ENCODE measurements around the gene ITPRID1.
"Not testable (repeated sequence)": the region's sequence is repeated elsewhere in the genome, so short reads cannot be mapped to it uniquely, and the experiment has no call there.

ITPRID1 gene

GRCh38 chr7:31517513-31517912, 3.6 kb downstream of the ITPRID1 start:
- no peak for DNase-seq

- no peak for DNase-seq
Observed at GRCh38 chr7:31518766-31519165, 4.9 kb downstream of the ITPRID1 start.

DNA sequence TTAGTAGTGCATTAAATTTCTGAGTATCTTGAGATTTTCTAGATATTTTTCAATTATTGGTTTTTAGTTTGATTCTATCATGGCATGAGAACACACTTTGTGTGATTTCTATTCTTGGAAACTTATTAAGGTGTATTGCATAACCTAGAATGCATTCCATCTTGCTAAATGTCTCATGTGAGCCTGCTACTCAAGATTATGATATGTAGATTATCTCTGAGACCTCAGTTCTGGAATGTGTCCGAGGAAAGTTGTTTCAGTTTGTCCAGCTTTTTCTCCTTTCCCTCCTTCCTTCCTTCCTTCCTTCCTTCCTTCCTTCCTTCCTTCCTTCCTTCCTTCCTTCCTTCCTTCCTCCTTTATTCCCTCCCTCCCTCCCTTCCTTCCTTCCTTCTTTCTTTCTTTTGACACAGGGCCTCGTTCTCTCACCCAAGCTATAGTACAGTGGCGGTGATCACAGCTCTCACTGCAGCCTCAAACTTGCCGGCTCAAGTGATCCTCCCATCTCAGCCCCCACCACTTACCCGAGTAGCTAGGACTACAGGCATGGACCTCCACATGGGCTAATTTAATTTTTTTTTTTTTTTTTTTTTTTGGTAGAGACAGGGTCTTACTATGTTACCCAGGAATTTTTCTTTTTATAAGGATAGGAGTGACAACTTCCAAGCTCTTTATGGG, 7.6 kb downstream of the ITPRID1 start:
- DNase-seq: no peak

DNA sequence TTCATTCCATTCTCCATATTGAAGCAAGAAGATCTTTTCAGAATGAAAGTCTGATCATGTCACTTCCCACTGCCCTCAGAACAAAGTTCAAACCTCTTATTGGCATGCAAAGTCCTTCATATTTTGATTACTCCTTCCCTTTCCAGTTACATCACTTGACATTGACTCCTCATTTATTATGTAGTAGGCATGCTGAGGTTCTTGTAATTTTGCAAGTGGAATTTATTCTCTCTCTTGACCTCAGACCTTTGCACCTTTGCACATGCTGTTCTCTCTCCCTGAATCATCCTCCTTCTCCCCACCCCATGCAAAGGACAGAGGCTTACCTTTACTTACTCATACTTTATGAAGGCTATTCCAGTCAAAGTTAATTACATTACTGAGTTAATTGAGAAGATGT, 13.0 kb downstream of the ITPRID1 start:
- no peak for DNase-seq

DNA sequence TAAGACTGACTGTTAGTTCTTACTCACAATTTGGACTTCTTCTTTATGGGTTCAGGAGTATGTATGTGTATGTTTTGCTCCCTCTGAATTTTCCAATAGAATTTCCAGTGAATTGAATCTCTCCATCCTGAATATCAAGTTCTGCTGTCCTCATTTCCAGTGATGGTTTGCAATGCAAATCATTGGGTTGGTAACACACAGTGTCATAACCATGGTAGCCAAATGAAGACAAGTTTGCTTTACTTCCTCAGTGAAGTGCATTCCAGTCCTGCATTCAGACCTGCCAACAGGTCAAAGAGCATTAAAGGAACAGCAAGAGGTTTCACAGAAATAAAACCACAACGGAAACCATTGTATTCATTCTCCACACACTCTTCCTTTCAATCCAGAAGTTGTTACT, 15.2 kb downstream of the ITPRID1 start:
- no peak for DNase-seq

DNA sequence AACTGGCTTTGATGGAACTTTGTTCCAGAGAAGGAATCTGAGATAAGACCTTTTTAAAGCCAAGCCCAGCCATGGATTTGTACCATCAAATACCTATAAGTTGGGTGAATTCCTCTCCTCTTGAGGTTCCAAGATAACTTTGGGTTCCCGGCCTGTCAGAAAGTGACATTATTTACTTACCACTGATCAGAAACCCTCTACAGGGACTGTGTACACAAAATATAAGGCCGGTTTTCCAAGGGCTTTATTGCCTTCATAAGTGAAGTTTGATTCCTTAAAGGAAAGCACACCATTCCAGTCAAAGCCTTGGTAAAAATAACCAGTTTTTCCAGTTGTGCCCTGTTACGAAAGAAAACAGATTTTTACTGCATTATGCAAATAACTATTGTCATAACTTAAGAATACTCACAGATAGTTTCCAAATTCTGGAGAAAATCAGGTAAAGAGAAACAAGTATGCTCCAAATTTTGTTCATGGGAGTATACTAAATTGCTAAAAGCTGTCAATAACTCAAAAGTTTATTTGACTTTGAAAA, 26.8 kb downstream of the ITPRID1 start:
- not testable (repeated sequence) for DNase-seq

DNA sequence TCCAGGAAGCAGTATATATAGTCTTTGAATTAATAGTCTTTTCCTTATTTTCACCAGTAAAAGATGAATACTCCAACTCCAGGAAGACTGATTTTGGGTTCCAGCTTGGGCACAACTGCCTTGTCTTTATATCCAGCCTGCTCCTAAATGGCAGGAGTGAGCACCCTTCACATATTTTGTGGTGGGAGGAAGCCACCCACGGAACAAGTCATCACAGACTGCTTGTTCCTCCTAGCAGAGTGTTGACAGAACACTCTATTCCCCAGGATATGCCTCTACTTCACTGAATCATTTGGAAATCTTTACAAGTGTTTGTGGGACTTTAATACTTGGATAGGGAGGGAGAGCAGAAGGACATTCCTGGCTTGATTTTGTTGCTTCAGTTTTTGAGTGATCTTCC, 31.7 kb downstream of the ITPRID1 start:
- no peak for DNase-seq

DNA sequence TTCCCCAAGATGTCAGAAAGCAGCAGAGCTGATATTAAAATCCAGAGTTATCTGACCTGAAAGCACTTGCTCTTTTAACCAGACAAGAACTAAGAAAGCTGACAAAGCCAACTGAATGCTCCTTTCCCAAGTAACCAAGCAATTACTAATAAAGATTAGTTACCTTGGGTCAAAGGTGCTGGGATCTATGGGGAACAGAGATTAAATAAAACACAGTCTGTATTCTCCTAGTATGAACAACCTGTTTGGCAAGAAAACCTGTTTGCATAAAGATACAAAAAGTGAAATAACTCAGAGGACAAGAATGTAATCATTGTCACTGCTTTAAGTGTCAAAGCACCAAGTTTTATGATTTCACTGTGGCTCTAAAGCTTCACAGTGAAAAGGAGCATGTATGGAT, 35.7 kb downstream of the ITPRID1 start:
- DNase-seq: no peak

GRCh38 chr7:31550432-31550831, 36.5 kb downstream of the ITPRID1 start:
- no peak for DNase-seq

DNA sequence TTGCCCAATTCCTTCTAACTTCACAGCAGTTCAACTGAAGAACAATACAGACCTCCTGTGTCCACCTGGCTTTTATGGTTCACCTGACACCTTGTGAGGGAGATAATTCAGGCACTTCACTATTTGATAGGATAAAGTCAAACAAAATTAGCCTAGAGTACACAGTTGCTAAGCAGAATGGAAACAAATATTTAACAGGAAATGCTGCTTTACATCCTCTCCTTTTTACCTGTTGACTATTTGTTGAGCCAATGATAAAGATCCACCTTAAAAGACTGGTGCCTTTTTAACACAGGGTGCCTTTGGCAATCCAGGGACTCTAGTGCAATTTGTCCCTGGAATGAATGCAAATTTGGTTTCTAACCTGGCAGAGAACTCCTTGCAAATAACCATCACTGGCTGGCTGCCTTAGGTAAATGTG, 39.8 kb downstream of the ITPRID1 start:
- no peak for DNase-seq

DNA sequence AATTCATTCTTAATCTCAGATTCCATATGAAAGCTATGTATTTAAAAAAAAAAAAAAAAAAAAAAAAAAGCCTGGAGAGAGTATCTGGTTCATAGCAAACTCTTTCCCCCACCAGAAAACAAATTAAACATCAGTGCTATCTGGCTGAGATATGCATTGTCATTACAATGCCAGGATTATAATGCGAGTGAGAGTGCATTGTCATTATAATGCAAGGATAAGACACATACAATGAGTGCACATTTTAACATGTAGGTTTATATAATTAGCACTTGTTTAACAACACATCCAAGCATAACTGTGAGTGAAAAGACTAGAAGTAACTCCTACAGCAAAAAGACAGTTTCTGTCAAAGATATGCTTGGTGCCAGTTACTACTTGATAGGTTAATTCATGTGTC, 48.1 kb downstream of the ITPRID1 start:
- no peak for DNase-seq

DNA sequence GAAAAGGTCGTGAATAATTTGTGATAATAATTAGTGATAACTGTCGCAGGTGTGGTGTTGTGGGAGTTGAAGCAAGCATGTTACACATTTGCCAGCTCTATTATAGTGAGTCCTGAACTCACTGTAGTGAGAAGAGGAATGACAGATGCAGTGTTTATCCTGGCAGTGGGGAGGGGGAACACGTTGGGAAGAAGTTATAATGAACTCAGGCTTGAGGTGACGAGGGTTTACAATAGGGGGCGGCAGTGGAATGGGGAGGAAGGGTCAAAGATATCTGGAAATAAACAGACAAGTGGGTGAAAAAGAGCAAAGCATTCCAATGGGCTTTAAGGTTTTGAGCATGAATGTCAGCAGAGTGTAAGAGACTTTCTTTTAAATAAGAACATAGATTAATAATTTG, 49.6 kb downstream of the ITPRID1 start:
- no peak for DNase-seq

GRCh38 chr7:31563951-31564350, 50.1 kb downstream of the ITPRID1 start:
- DNase-seq: no peak

DNA sequence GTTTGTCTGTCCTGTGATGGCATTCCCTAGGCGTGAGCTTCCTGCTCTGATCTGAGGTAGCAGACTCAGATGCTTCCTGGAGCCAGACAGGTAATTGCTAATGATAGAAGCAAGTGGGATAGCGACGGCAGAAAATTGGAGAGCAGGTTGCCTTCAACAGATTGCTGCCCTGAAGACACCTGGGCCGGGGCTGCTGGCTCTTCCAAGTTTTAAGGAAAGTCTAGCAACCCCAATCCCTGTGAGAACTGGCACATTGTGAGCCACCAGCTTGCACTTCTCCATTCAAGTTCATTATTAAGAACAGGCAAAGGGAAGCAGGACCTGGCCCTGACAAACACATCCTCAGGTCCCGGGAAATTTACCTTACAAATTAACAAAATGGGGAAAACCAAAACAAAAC, 50.8 kb downstream of the ITPRID1 start:
- no peak for DNase-seq

- no peak for DNase-seq
Observed at GRCh38 chr7:31569528-31569927, 55.6 kb downstream of the ITPRID1 start.

DNA sequence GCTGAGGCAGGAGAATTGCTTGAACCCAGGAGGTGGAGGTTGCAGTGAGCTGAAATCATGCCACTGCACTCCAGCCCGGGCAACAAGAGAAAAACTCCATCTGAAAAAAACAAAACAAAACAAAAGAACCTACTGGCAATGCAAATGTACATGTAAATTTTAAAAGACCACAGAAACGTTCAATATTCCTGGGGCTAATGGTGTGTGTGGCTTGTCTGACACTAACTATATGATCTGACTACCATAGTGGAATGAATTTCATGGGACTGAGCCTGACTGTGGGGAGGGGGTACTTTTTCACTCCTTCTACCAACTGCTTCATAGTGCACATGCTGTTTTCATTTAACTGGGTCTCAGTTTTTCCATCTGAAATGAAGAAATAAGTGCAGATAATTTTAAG, 69.6 kb downstream of the ITPRID1 start:
- DNase-seq: no peak

DNA sequence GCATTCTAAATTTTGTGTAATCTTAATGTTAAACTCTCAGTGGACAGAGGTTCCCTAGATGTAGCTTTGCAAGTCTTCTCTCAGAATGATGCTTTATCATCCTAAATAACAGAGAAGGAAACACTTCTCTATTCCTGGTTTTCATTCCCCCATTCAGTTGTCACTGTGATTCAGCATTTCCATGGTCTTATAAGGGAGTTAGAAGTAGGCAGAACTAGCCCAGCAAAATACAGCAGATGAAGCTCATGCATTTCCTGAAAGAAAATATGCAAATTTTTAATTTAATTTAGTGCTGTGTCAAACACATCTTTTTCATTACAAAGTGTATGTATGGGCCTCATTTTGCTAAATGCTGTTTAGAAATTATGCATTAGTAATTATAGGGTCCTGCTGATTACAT, 70.1 kb downstream of the ITPRID1 start:
- DNase-seq: no peak

DNA sequence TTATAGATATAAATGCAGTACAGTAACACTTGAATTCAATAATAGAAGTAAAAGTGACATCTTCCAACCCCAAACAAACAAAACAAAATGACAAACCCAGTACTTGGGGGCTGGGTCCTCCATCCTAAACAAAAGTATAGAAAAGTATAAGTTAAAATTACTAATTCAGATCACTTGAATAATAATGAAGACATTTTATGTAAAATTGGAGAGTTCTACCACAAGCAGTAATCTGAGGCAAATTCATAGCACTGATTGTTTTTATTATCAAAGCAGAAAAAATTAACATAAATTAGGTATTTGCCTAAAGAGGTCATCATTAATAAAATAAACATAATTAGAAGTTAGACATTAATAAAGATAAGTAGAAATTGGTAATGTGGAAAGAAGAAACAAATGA, 81.5 kb downstream of the ITPRID1 start:
- DNase-seq: no peak

DNA sequence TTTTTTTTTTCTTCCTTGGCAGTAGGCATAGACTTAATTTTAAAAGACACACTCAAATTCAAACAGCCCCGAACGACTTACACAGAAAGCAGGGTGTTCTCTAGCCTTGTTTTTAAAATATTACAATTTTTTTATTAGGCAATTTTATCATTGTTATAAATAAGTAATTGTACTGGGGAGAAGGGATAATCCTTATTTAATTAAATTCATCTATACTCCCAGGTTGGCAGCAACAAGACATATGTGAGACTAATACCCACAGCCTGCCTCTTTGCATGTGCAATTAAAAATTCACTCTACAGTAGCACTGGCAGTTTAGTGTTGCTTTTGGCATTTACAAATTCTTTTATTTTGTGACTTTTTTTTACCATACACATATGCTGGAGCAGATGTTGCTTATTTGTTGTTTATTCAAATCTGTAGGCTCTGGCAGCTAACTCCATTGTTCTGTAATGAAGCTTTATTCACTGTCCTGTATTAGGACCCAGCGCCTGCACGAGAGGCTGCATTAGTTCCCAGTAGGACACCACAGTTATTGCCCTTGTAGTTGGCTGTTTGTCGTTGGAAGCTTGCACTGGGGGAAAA, 88.2 kb downstream of the ITPRID1 start:
- DNase-seq: no peak

DNA sequence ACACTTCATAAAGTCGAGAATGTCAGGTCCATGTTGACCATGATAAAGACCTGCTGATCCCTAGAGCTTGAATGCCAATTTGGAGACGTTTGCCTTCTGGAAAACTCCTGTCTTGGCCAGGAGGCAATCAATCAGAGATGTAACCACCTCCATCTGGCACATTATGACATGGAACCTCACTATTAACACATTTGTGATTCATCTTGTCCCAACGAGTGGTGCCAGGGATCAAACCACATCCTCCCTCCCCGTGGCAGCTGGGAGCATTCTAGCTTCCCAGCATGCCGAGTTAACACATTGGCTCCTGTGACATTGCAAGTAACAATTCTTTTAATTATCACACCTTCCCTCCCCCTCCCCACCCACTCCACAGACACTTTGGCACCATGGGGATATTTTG, 89.2 kb downstream of the ITPRID1 start:
- DNase-seq: no peak

- no peak for DNase-seq
Observed at GRCh38 chr7:31613604-31614003, 99.7 kb downstream of the ITPRID1 start.

DNA sequence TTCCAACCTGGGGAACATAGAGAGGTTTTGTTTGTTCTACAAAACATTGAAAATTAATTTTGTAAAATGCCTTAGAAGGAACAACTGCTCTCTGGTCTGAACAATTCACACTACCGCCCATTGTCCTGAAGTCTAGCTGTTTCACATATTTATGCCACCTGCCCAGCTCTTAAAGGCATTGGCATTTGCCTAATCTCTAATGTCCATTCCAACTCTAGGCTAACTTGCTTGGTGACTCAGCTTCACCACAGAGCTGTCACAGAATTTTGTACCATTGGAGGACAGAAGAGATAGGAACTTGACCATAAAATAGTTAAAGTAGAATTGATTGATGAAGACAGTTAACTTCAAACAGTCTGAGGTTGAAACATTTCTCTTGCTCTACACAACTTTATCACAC, 119.6 kb downstream of the ITPRID1 start:
- DNase-seq: no peak

DNA sequence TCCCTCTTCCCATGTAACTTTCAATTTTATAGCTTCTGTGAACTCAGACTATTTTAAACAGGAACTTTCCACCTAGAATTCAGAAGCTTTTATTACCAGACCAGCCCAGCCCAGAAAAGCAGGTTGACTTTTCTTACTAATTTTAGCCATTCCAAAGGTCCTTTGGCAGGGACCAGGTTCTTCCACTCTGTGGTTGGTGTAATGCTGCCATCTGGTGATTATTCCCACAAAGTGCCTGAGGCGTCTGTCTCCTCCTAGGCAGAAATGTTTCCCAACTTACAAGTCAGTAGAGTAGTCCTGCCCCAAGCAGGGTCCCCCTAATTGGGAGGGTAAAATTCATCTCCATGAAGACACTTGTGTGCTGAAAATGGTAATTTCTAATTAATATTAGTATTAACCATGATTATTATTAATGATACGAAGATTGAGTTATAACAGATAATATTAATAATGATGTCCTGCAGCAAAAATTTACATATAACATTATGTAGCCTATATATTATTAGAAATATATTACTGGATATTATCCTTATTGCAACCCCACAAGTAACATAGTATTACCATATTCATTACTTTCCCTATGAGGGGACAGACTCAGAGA, 120.1 kb downstream of the ITPRID1 start:
- no peak for DNase-seq

- DNase-seq: no peak
Observed at GRCh38 chr7:31640381-31640780, 126.5 kb downstream of the ITPRID1 start.

Measured in DMS79 (cell line).